Omental fat pad (tissue), 4 donors: ENCODE measurements around the gene SRRM3. TPM values are rescaled to one million over a fixed set of nuclear protein-coding genes. Genes with fewer than 3 reads are reported as not detected.

Experiments
- ATAC-seq: fragments of 150-250 bp; one replicate; pipeline ENCODE4 v1.9.1; 2016; ENCODE audit warnings: mild to moderate bottlenecking, moderate library complexity; ENCODE audit not compliant: low FRiP score
- DNase-seq: peaks from one replicate; pipeline ENCODE4 v3.0.0-alpha.2; 2019; ENCODE audit warnings: low spot score
- total RNA-seq, 4 donors: library from RNA; depleted of rRNA; stranded (reverse); fragments of >200 nt; gene quantifications; one replicate each; pipeline ENCODE4 v1.1.0, GENCODE V29; 2016
- TF ChIP-seq, protein P1 (sequence below), 3 donors: fragments of 450-650 bp; IDR thresholded peaks; one replicate each; pipeline ENCODE4 v1.5.1; 2016 to 2017; ENCODE audit warnings: antibody characterized with exemption in 3 of 3, mild to moderate bottlenecking in 3 of 3, moderate library complexity in 2 of 3

Gene SRRM3
- total RNA-seq, 4 donors from 2014 or later: 1.7 to 3.7 (median 2.4) TPM

DNA sequence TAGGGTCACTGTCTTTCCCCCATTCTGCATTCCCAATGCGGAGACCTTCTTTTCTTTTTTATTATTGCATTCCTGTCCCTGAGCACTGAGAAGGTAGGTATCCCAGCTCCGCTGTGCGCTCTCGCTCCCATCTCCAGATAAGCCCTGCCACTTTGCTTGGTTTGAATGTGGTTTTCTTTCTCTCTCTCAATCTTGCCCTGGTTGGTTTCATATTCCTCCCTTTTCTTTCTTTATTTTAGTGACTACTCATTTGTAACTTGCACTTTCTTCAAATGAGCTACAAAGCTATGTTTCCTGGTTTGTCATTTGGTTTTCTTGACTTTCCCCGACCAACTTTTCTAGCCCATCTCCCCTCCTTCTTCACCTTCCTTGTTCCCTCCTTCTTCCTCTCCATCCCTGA lies 71.8 kb downstream of the SRRM3 start:
- DNase-seq (no peak), ATAC-seq (no peak)
- TF ChIP-seq, protein P1, sequence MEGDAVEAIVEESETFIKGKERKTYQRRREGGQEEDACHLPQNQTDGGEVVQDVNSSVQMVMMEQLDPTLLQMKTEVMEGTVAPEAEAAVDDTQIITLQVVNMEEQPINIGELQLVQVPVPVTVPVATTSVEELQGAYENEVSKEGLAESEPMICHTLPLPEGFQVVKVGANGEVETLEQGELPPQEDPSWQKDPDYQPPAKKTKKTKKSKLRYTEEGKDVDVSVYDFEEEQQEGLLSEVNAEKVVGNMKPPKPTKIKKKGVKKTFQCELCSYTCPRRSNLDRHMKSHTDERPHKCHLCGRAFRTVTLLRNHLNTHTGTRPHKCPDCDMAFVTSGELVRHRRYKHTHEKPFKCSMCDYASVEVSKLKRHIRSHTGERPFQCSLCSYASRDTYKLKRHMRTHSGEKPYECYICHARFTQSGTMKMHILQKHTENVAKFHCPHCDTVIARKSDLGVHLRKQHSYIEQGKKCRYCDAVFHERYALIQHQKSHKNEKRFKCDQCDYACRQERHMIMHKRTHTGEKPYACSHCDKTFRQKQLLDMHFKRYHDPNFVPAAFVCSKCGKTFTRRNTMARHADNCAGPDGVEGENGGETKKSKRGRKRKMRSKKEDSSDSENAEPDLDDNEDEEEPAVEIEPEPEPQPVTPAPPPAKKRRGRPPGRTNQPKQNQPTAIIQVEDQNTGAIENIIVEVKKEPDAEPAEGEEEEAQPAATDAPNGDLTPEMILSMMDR (IDR thresholded peaks at IDR 0.05): no peak

DNA sequence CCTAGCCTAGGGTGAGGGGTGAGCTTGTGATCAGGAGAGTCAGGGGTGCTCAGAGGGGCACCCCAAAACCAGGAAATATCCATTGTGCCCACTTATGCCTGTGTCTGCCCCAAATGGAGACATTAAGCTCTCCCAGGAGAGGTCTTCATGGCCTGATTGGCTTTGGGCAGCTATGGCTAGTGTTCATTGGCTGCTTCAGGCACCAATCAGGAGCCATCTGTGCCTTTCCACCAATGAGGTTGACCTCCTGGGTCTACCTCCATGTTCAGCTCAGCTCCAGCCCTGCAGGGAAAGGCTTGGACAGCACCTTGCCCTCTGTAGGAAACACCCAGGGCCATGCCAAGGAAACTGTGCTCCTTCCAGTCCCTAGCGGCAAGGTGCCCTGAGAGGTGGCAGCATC lies 76.8 kb downstream of the SRRM3 start:
- TF ChIP-seq, protein P1 (IDR thresholded peaks at IDR 0.05): no peak
- DNase-seq (no peak), ATAC-seq (no peak)

DNA sequence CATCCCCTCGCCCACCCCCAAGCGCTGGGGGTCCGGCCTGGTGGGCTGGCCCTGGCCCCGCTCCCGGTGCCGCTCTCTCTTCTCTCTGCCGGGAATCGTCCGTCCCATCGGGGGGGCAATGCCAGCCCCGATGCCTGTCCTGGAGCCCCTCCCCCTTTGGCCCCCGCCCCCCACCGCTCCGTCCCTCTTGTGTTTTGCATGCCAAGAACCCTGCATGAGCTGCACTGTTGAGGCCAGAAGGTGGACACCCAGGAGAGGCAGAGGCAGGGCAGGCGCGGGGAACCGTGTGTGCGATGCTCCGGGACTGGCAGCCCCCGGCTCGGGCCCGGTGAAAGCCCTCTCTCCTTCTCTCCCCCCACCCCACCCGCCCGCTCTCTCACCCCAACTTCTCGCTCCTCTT lies 78.7 kb downstream of the SRRM3 start:
- TF ChIP-seq, protein P1 (IDR thresholded peaks at IDR 0.05): no peak
- no peak for DNase-seq
- ATAC-seq: no peak

DNA sequence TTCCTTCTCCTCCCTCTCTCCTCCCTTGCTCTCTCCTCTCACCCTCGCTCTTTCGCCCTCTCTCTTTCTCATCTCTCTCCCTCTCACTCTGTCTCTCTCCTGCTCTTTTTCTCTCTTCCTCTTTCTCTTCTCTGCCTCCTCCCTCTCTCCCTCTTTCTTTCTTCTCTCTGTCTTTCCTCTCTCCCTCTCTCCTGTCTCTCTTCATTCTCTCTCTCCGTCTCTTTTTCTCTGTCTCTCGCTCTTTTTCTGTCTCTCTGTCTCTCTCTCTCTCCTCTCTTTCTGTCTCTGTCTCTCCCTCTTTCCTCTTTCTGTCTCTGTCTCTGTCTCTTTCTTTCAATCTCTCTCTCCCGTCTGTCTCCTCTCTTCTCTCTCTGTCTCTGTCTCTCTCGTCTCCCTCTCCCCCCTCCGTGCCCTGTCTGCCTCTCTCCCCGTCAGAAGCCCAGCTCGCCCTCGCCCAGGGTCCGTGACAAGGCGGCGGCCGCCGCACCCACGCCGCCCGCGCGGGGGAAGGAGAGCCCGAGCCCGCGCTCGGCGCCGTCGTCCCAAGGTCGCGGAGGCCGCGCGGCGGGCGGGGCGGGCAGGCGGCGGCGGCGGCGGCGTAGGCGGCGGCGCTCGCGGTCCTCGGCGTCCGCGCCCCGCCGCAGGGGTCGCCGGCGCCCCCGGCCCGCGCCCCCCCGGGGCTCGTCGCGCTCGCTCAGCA lies 79.5 kb downstream of the SRRM3 start:
- TF ChIP-seq, protein P1 (IDR thresholded peaks at IDR 0.05): no peak
- no peak for DNase-seq
- no peak for ATAC-seq

DNA sequence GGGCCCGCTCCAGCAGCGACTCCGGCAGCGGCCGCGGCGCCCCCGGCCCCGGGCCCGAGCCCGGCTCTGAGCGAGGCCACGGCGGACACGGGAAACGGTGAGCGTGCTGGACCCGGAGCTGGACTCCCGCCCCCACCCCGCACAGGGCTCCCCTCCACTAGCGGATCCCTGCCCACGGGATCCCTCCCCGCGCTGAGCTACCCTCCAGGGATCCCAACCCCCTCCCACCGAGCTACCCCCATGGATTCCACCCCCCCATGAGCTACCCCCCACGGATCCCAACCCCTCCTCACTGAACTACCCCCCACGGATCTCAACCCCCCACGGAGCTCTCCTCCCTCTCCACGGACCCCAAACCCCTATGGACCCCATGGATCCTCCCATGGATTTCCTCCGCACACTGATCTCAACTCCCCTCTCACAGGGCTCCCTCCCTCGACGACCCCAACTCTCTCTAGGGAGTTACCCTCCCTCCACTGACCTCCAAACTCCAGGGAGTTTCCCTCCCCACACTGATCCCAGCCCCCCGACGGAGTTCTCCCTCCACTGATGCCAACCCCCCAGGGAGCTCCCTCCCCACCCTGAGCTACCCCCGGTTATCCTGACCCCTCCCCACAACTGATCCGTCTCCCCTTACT lies 80.1 kb downstream of the SRRM3 start:
- ATAC-seq: peak; percentile 4
- TF ChIP-seq, protein P1 (IDR thresholded peaks at IDR 0.05): no peak
- DNase-seq: no peak

DNA sequence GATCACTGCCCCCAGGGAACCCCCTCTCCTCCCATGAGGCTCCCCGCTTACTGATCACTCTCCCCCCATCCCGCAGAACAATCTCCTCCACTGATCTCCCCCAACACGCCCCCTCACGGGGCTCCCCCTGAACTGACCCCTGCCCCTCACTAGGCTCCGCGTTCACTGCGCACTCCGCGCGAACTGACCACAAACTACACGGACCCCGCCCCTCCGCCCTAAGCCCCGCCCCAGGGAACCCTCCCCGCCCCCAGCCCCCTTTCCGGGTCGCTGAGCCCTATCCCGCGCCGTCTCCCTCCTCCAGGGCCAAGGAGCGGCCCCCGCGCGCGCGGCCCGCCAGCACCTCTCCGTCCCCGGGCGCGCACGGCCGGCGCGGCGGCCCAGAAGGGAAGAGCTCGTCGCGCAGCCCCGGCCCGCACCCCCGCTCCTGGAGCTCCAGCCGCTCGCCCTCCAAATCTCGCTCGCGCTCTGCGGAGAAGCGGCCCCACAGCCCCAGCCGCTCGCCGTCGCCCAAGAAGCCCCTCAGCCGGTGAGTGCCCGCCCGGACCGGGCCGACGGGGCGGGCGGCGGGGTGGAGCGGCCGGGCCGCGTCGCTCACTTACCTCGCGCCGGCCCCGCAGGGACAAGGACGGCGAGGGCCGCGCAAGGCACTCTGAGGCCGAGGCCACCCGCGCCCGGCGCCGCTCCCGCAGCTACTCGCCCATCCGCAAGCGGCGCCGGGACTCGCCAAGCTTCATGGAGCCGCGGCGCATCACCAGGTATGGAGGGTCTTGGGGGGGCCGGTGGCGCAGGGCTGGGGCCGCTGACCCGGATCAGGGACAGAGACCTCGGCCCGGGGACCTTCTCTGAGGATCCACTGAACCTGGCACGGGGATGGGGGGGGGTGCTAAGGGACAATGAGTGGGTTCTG lies 80.9 kb downstream of the SRRM3 start:
- ATAC-seq: peak; percentile 67
- DNase-seq: no peak
- TF ChIP-seq, protein P1 (IDR thresholded peaks at IDR 0.05): no peak
